ENCODE measurements around the gene RIMS3. TPM values are rescaled to one million over a fixed set of nuclear protein-coding genes. Genes with fewer than 3 reads are reported as not detected.
A peak's percentile ranks its signal among the peaks of the same experiment; 100 is the strongest.

Gene RIMS3
- total RNA-seq, 1 donor: 6.2 TPM

GRCh38 chr1:40711465-40712404 lies 46.3 kb upstream of the RIMS3 start:
- Histone ChIP-seq H2AFZ (ENCODE audit: low read length) (no peak overlapping the region), H3K4me3 (ENCODE audit: insufficient read depth, low read length) (no peak overlapping the region), H4K20me1 (ENCODE audit: insufficient read depth, low read length) (no peaks in the 10 kb centered on the region), H3K27me3 (ENCODE audit: insufficient read depth, low read length) (no peaks in the 10 kb centered on the region), H3K4me2 (ENCODE audit: insufficient read depth, low read length) (peak overlapping the region; percentile 98), H3K9me3 (ENCODE audit: low read depth, low read length) (no peaks in the 10 kb centered on the region), H3K27ac (ENCODE audit: low read depth, low read length) (peak overlapping the region; percentile 57), H3K36me3 (ENCODE audit: insufficient read depth, low read length) (peaks cover 7% of the 10 kb centered on the region), H3K4me1 (ENCODE audit: insufficient read depth, low read length) (peaks cover 31% of the 10 kb centered on the region), H3K79me2 (ENCODE audit: insufficient read depth, low read length) (peaks cover 71% of the 10 kb centered on the region)
- DNase-seq (ENCODE audit: insufficient read length, low spot score, missing footprints): no peak
- TF ChIP-seq CTCF (IDR thresholded peaks at IDR 0.05; ENCODE audit: extremely low read depth, low read depth, low read length): no peak

DNA sequence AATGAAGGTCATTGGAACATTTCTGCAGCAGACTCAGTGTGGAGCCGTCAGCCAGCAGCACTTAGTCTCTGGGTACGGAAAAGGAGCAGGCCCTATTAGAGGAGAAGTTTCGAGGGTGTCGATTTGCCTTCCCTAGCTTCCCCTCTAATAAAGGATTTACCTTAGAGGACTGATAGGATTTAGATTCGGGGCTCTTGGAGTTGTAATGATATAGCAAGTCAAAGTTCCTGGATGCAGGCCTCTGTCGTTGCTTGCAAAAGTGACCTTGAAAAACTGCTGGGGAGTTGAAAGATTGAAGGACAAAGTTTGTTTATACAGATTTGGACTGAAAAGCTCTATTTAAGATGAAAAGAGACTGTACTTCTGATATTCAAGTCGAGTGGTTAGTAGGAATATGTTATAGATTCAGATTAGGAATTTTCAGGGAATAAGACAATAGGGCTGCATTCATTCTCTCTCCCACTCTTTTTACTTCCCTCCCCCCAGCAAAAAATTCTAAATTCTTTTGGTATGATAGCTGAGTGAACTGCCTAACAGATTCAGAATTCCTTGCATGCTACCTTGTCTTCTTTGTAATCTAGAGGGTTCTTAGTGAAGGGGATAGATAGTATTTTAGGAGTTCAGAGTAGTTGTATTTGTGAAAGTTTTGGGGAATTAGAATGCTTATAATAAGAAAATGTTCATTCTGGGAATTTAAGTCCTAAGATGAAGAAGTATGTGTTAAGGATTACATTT lies 45.3 kb upstream of the RIMS3 start:
- Histone ChIP-seq H3K4me3 (ENCODE audit: insufficient read depth, low read length) (peak overlapping the region; percentile 85), H3K36me3 (ENCODE audit: insufficient read depth, low read length) (peaks cover 7% of the 10 kb centered on the region), H4K20me1 (ENCODE audit: insufficient read depth, low read length) (no peaks in the 10 kb centered on the region), H3K4me1 (ENCODE audit: insufficient read depth, low read length) (peaks cover 31% of the 10 kb centered on the region), H2AFZ (ENCODE audit: low read length) (peak overlapping the region; percentile 48), H3K79me2 (ENCODE audit: insufficient read depth, low read length) (peaks cover 72% of the 10 kb centered on the region), H3K4me2 (ENCODE audit: insufficient read depth, low read length) (peak overlapping the region; percentile 98), H3K27me3 (ENCODE audit: insufficient read depth, low read length) (no peaks in the 10 kb centered on the region), H3K9me3 (ENCODE audit: low read depth, low read length) (no peaks in the 10 kb centered on the region), H3K27ac (ENCODE audit: low read depth, low read length) (peak overlapping the region; percentile 57)
- TF ChIP-seq CTCF (IDR thresholded peaks at IDR 0.05; ENCODE audit: extremely low read depth, low read depth, low read length): no peak
- DNase-seq (ENCODE audit: insufficient read length, low spot score, missing footprints): no peak

DNA sequence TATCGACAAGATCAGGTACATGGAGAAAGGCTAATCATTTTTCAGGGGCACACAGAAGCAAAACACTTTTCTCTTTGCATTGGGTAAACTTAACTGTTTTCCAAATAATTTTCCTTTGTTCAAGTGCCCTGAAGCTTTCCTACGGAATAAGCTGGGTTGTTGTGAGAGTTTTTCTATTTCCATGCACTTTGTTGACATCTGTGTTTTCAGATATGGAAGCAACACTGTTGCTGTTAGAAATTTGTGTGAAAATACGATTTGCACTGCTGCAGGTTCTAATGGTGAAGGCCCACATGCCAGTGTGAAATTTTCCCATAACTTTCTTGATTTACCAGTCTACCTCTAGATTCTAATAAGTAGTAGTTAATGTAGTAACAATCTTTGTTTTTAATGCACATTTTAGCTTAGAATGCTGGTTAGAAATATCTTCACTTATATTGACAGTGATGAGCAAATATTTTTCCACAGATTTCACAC lies 44.4 kb upstream of the RIMS3 start:
- Histone ChIP-seq H3K79me2 (ENCODE audit: insufficient read depth, low read length) (peaks cover 76% of the 10 kb centered on the region), H3K4me1 (ENCODE audit: insufficient read depth, low read length) (peaks cover 31% of the 10 kb centered on the region), H3K4me3 (ENCODE audit: insufficient read depth, low read length) (peak overlapping the region; percentile 85), H3K36me3 (ENCODE audit: insufficient read depth, low read length) (peaks cover 7% of the 10 kb centered on the region), H2AFZ (ENCODE audit: low read length) (peak overlapping the region; percentile 96), H3K27me3 (ENCODE audit: insufficient read depth, low read length) (no peaks in the 10 kb centered on the region), H3K9me3 (ENCODE audit: low read depth, low read length) (no peaks in the 10 kb centered on the region), H3K27ac (ENCODE audit: low read depth, low read length) (peak overlapping the region; percentile 80), H3K4me2 (ENCODE audit: insufficient read depth, low read length) (peak overlapping the region; percentile 98), H4K20me1 (ENCODE audit: insufficient read depth, low read length) (no peaks in the 10 kb centered on the region)
- no peak for DNase-seq (ENCODE audit: insufficient read length, low spot score, missing footprints)
- TF ChIP-seq CTCF (IDR thresholded peaks at IDR 0.05; ENCODE audit: extremely low read depth, low read depth, low read length): no peak
